Uterus (tissue), 2 donors: ENCODE measurements around the gene INTU.

Experiments
- CTCF ChIP-seq, 4 experiments: fragments of 200-600 bp in 2 of 4; fragments of 450-650 bp in 2 of 4; sonication (generic) in 2 of 4; IDR thresholded peaks; one replicate each; pipeline ENCODE4 v1.5.1; 2016 to 2019; ENCODE audit warnings: antibody characterized with exemption in 4 of 4, mild to moderate bottlenecking in 2 of 4, moderate library complexity in 1 of 4
- POLR2A ChIP-seq, 2 donors: fragments of 450-650 bp; IDR thresholded peaks; one replicate each; pipeline ENCODE4 v1.6.1; 2016; ENCODE audit warnings: antibody characterized with exemption in 2 of 2, mild to moderate bottlenecking in 1 of 2, moderate library complexity in 1 of 2

GRCh38 chr4:127618427-127618826 lies 14.3 kb upstream of the INTU start:
- TF ChIP-seq CTCF (IDR thresholded peaks at IDR 0.05) = no peak
- TF ChIP-seq POLR2A (IDR thresholded peaks at IDR 0.05) = no peak
